ENCODE measurements around the gene OLIG2. TPM values are rescaled to one million over a fixed set of nuclear protein-coding genes. Genes with fewer than 3 reads are reported as not detected.

Gene OLIG2
- total RNA-seq, 3 donors from 2014 or later = not detected

DNA sequence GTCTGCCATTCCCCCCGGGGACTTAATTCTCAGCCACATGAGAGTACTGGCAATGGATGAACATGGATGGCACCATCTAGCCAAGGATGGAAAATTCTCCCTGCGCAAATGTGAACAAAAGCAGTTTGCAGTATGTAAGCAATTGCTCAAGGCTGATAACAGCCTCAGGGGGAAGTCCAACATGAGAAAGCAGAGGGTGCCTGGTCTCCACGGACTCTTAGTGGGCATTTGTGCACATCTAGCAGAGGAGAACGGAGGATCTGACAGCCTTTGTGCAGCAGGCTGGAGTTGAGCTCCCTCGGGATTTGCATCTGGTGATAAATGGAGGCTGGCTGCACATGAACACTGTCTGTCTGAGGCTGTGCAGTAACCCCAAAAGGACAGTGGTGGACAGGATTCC is 30.3 kb downstream of the OLIG2 start:
- no peak overlapping the region for H3K27ac ChIP-seq
- no peaks in the 10 kb centered on the region for H3K36me3 ChIP-seq
- DNase-seq (ENCODE audit: low spot score in 2 of 2) = no peak
- H3K4me1 ChIP-seq = no peaks in the 10 kb centered on the region
- intact Hi-C loops (cut with DNase I; ENCODE audit: low total_unique reads) = no loop called here
- peaks cover 0 to 11% of the 10 kb centered on the region in 2 donors for H3K27me3 ChIP-seq
- TF ChIP-seq POLR2AphosphoS5 (IDR thresholded peaks at IDR 0.05) = no peak
- TF ChIP-seq, protein P1, sequence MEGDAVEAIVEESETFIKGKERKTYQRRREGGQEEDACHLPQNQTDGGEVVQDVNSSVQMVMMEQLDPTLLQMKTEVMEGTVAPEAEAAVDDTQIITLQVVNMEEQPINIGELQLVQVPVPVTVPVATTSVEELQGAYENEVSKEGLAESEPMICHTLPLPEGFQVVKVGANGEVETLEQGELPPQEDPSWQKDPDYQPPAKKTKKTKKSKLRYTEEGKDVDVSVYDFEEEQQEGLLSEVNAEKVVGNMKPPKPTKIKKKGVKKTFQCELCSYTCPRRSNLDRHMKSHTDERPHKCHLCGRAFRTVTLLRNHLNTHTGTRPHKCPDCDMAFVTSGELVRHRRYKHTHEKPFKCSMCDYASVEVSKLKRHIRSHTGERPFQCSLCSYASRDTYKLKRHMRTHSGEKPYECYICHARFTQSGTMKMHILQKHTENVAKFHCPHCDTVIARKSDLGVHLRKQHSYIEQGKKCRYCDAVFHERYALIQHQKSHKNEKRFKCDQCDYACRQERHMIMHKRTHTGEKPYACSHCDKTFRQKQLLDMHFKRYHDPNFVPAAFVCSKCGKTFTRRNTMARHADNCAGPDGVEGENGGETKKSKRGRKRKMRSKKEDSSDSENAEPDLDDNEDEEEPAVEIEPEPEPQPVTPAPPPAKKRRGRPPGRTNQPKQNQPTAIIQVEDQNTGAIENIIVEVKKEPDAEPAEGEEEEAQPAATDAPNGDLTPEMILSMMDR (IDR thresholded peaks at IDR 0.05) = no peak
- TF ChIP-seq POLR2A (IDR thresholded peaks at IDR 0.05) = no peak
- no peak overlapping the region for H3K4me3 ChIP-seq
- H3K9me3 ChIP-seq = no peaks in the 10 kb centered on the region

DNA sequence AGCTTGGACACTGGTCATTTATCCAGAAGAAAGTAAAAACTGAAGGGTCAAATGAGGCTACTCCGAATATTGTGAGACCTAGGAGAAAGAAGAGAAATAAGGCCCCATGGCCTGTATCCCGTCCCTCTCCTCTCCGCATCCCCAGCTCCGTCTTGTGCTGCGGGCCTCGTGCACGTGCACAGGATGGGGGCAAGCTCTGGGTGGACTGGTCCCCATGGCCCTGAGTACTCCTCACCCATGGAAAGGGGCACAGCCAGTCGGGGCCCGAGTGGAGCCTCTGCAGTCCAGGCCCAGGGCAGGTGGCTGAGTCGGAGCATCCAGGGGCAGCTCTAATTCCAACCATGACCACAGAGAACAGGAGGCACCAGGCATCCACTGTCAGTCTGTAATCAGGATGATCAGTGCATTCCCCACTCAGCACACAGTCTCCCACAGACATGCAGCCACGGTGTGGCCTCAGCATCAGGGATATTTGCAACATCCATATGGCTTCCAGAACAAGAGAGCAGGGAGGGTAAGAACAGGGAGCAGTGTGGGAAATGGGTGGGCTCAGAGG is 31.7 kb downstream of the OLIG2 start:
- H3K27me3 ChIP-seq = peaks cover 0 to 19% of the 10 kb centered on the region in 2 donors
- TF ChIP-seq, protein P1 (IDR thresholded peaks at IDR 0.05) = no peak
- TF ChIP-seq POLR2A (IDR thresholded peaks at IDR 0.05) (no peak), POLR2AphosphoS5 (IDR thresholded peaks at IDR 0.05) (no peak)
- no peaks in the 10 kb centered on the region for H3K36me3 ChIP-seq
- no peak for DNase-seq (ENCODE audit: low spot score in 2 of 2)
- no peaks in the 10 kb centered on the region for H3K9me3 ChIP-seq
- H3K27ac ChIP-seq = no peak overlapping the region
- intact Hi-C loops (cut with DNase I; ENCODE audit: low total_unique reads) = no loop called here
- no peaks in the 10 kb centered on the region for H3K4me1 ChIP-seq
- H3K4me3 ChIP-seq = no peak overlapping the region

DNA sequence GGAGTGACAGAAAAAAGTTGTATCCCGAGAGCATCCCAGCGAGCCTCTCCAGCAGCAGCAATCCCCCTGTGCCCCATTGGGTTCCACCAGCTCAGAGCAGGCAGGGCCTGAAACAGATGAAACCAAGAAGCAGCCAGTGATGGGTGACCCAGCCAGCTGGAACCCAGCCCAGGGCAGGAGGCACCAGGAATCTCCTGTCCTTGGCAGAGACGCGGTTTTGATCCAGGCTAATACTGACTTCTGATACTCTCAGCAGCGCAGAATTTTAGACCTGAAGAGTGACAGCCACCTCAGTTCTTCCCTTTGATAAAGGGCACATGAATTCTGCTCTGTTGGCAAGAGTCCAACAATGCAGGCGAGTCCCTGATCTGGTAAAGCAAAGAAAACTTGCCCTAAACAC is 32.8 kb downstream of the OLIG2 start:
- Histone ChIP-seq H3K4me3 (no peak overlapping the region), H3K27ac (no peak overlapping the region), H3K36me3 (no peaks in the 10 kb centered on the region), H3K27me3 (peaks cover 0 to 23% of the 10 kb centered on the region in 2 donors), H3K4me1 (no peaks in the 10 kb centered on the region), H3K9me3 (no peaks in the 10 kb centered on the region)
- intact Hi-C loops (cut with DNase I; ENCODE audit: low total_unique reads) = no loop called here
- DNase-seq (ENCODE audit: low spot score in 2 of 2) = no peak
- no peak for TF ChIP-seq POLR2A (IDR thresholded peaks at IDR 0.05)
- TF ChIP-seq, protein P1 (IDR thresholded peaks at IDR 0.05) = no peak
- TF ChIP-seq POLR2AphosphoS5 (IDR thresholded peaks at IDR 0.05) = no peak

DNA sequence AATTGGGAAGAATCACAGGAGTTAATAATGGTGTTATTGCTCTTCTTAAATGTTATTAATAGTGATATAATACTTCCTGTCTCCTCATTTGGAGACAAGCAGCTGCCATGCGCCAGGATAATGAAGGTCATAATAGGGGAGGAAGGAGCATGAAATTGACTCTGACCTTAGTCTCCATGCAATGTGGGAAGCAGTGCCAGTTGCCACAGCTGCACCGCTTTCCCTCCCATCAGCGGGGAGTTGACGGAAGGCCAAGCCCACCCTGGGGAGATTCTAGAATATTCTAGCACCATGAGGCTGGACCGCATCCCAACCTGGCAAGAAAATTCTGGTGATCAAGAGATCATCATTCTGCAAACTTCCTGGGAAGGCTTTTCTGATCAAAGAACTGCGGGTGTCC is 33.2 kb downstream of the OLIG2 start:
- H3K36me3 ChIP-seq = no peaks in the 10 kb centered on the region
- DNase-seq (ENCODE audit: low spot score in 2 of 2) = no peak
- H3K27me3 ChIP-seq = peaks cover 0 to 28% of the 10 kb centered on the region in 2 donors
- intact Hi-C loops (cut with DNase I; ENCODE audit: low total_unique reads) = no loop called here
- H3K4me3 ChIP-seq = no peak overlapping the region
- no peaks in the 10 kb centered on the region for H3K4me1 ChIP-seq
- TF ChIP-seq POLR2AphosphoS5 (IDR thresholded peaks at IDR 0.05) = no peak
- no peak for TF ChIP-seq POLR2A (IDR thresholded peaks at IDR 0.05)
- TF ChIP-seq, protein P1 (IDR thresholded peaks at IDR 0.05) = no peak
- no peak overlapping the region for H3K27ac ChIP-seq
- H3K9me3 ChIP-seq = no peaks in the 10 kb centered on the region

DNA sequence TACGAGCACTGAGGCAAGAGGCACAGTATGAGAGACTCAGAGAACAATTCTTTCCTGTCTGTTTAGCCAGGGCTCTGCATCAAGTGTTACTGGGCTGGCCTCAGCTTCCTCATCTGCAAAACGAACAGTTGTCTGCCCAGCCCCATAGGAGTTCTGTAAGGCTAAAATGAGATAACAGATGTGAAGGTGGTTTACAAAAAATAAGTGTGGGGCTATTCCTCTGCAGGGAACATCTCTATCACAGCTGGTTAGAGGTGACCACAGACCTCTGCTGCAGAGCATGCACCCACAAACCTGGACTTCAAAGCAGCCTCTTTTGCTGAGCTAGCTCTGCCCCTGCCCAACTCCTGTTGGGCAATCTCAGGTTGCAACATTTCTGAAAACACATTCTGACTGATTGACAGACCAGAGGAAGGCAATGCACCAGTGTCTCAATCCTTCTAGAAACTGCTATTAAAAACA is 33.7 kb downstream of the OLIG2 start:
- no peaks in the 10 kb centered on the region for H3K4me1 ChIP-seq
- no peak overlapping the region for H3K27ac ChIP-seq
- H3K27me3 ChIP-seq = peaks cover 0 to 32% of the 10 kb centered on the region in 2 donors
- H3K4me3 ChIP-seq = no peak overlapping the region
- intact Hi-C loops (cut with DNase I; ENCODE audit: low total_unique reads) = no loop called here
- H3K36me3 ChIP-seq = no peaks in the 10 kb centered on the region
- no peak for DNase-seq (ENCODE audit: low spot score in 2 of 2)
- TF ChIP-seq POLR2A (IDR thresholded peaks at IDR 0.05) = no peak
- TF ChIP-seq POLR2AphosphoS5 (IDR thresholded peaks at IDR 0.05) = no peak
- TF ChIP-seq, protein P1 (IDR thresholded peaks at IDR 0.05) = no peak
- no peaks in the 10 kb centered on the region for H3K9me3 ChIP-seq
